GM12878 (cell line): Measurements from ENCODE around the gene CCL4. TPM values are rescaled to one million over a fixed set of nuclear protein-coding genes. Genes with fewer than 3 reads are reported as not detected.

Experiments
- ATAC-seq: fragments of 200-7000 bp; cut with Tn5 transposase; 3 replicates; pipeline ENCODE4 v1.9.1; 2020; ENCODE audit warnings: mild to moderate bottlenecking, moderate library complexity
- BruUV-seq: library from RNA; stranded (reverse); fragments of 400-500 nt; replicated peaks from 2 replicates; lab custom pipeline; 2021; lab: Mats Ljungman, UMichigan
- CTCF ChIA-PET: fragments of 300-600 bp; sonication (Branson Sonifier 250); formaldehyde crosslinking; extraction: SDS; loops from one replicate; lab custom pipeline; 2021; ENCODE audit warnings: inconsistent platforms; lab: Yijun Ruan, JAX
- POLR2A ChIA-PET: fragments of 350-600 bp; formaldehyde crosslinking; extraction: SDS; loops from one replicate; lab custom pipeline; 2021; ENCODE audit warnings: inconsistent platforms; lab: Charles Lee
- RAD21 ChIA-PET: fragments of 300-600 bp; sonication (Branson Sonifier 250); formaldehyde crosslinking; loops from one replicate; lab custom pipeline; 2023; ENCODE audit warnings: antibody characterized with exemption; ENCODE audit not compliant: unreplicated experiment; lab: Charles Lee
- SMC1A ChIA-PET: fragments of 300-600 bp; sonication (Branson Sonifier 250); formaldehyde crosslinking; loops from one replicate; lab custom pipeline; 2023; ENCODE audit not compliant: unreplicated experiment, uncharacterized antibody; lab: Charles Lee
- DNase-seq: peaks from one replicate; pipeline ENCODE4 v3.0.0-alpha.2; 2011; ENCODE audit warnings: low read depth, low spot score
- FAIRE-seq: peaks from 3 replicates; lab custom pipeline; 2011; peaks lifted over from hg19 to GRCh38; lab: Jason Lieb, UNC
- H2AFZ ChIP-seq: 2 replicates; pipeline ENCODE4 v1.6.0; 2011; ENCODE audit warnings: low read depth, low read length, control low read depth; ENCODE audit not compliant: control insufficient read depth
- H3K27ac ChIP-seq: 2 replicates; pipeline ENCODE4 v1.5.1; 2011; ENCODE audit warnings: control low read depth; ENCODE audit not compliant: control insufficient read depth, insufficient read depth
- H3K27me3 ChIP-seq, 2 experiments: replicated peaks in 1 of 2; 2 replicates each; pipeline versions ENCODE4 v1.6.0 to v1.6.1; 2011; ENCODE audit warnings: low read length in 1 of 2; ENCODE audit not compliant: control insufficient read depth in 2 of 2, insufficient read depth in 2 of 2
- H3K36me3 ChIP-seq, 2 experiments: 2 replicates each; pipeline ENCODE4 v1.5.1; 2011; ENCODE audit warnings: low read length in 1 of 2; ENCODE audit not compliant: control insufficient read depth in 2 of 2, insufficient read depth in 2 of 2
- H3K4me1 ChIP-seq: 2 replicates; pipeline ENCODE4 v1.6.1; 2011; ENCODE audit warnings: mild to moderate bottlenecking, low read length, moderate library complexity, mixed read lengths; ENCODE audit not compliant: control insufficient read depth, insufficient read depth
- H3K4me2 ChIP-seq: 2 replicates; pipeline ENCODE4 v1.6.0; 2011; ENCODE audit warnings: control low read depth; ENCODE audit not compliant: control insufficient read depth, insufficient read depth
- H3K4me3 ChIP-seq: fragments of 200-600 bp; sonication (generic); 2 replicates; pipeline ENCODE4 v1.5.1; 2016
- H3K79me2 ChIP-seq: 2 replicates; pipeline ENCODE4 v1.6.0; 2011; ENCODE audit warnings: low read length; ENCODE audit not compliant: control insufficient read depth, insufficient read depth
- H3K9ac ChIP-seq: 2 replicates; pipeline ENCODE4 v1.8.0; 2011; ENCODE audit warnings: low read length, control low read depth, mixed read lengths; ENCODE audit not compliant: control insufficient read depth, insufficient read depth
- H3K9me3 ChIP-seq: replicated peaks from 3 replicates; pipeline ENCODE4 v1.5.1; 2011; ENCODE audit warnings: mild to moderate bottlenecking, low read length; ENCODE audit not compliant: control insufficient read depth, insufficient read depth
- H4K20me1 ChIP-seq: 2 replicates; pipeline ENCODE4 v1.6.0; 2011; ENCODE audit not compliant: control insufficient read depth, insufficient read depth
- BRCA1 ChIP-seq: IDR thresholded peaks from 2 replicates; pipeline ENCODE4 v1.6.1; 2011; ENCODE audit warnings: low read depth, low read length, improper control_type of control experiment
- CREM ChIP-seq: IDR thresholded peaks from 2 replicates; pipeline ENCODE4 v1.6.1; 2014; ENCODE audit warnings: antibody characterized with exemption, low read depth
- ESRRA ChIP-seq: IDR thresholded peaks from 2 replicates; pipeline ENCODE4 v1.6.1; 2012; ENCODE audit warnings: mild to moderate bottlenecking, low read length, improper control_type of control experiment
- GATAD2B ChIP-seq: fragments of 450-650 bp; conservative IDR thresholded peaks from 2 replicates; pipeline ENCODE4 v1.6.1; 2017; ENCODE audit warnings: low read depth, mild to moderate bottlenecking, moderate library complexity
- NR2F1 ChIP-seq: fragments of 450-650 bp; conservative IDR thresholded peaks from 2 replicates; pipeline ENCODE4 v1.6.1; 2017; ENCODE audit warnings: mild to moderate bottlenecking
- RAD51 ChIP-seq: fragments of 450-650 bp; IDR thresholded peaks from 2 replicates; pipeline ENCODE4 v1.6.1; 2016; ENCODE audit warnings: moderate library complexity, mild to moderate bottlenecking, inconsistent platforms
- SMAD5 ChIP-seq: IDR thresholded peaks from 2 replicates; pipeline ENCODE4 v1.6.1; 2016; ENCODE audit warnings: antibody characterized with exemption, low read depth
- TBL1XR1 ChIP-seq: IDR thresholded peaks from 2 replicates; pipeline ENCODE4 v1.6.1; 2012; ENCODE audit warnings: low read depth, low read length, improper control_type of control experiment
- YY1 ChIP-seq: IDR thresholded peaks from 2 replicates; pipeline ENCODE4 v1.6.1; 2011; ENCODE audit warnings: low read depth, mild to moderate bottlenecking, low read length
- ZSCAN29 ChIP-seq: fragments of 450-650 bp; IDR thresholded peaks from 2 replicates; pipeline ENCODE4 v1.6.1; 2017; ENCODE audit warnings: mild to moderate bottlenecking, moderate library complexity
- WGBS: methylation state at CpG from one replicate; pipeline ENCODE4 v1.1.6; 2016; ENCODE audit warnings: low lambda C conversion rate; ENCODE audit not compliant: insufficient replicate concordance, insufficient coverage; ENCODE audit errors: missing lambda C conversion rate; 5-methylcytosine and 5-hydroxymethylcytosine counted together
- in situ Hi-C: fragments of 300-500 bp; cut with MboI; formaldehyde crosslinking; loops from 9 replicates; pipeline ENCODE4 v1.14.3; 2018; ENCODE audit warnings: mixed read lengths
- intact Hi-C: fragments of 100-400 bp; cut with micrococcal nuclease; formaldehyde crosslinking; loops from one replicate; pipeline ENCODE4 v1.14.2; 2022; ENCODE audit not compliant: unreplicated experiment
- polyA plus RNA-seq, 11 experiments: library from polyadenylated mRNA; depleted of rRNA in 4 of 11; unstranded in 6 of 11; stranded (reverse) in 5 of 11; fragments of >200 nt; fragmentation: Nextera tagmentation in 4 of 11; fragmentation: Illumina TruSeq in 1 of 11; extraction: Ambion mirVana in 4 of 11; extraction: Trizol in 1 of 11; gene quantifications; 1 replicate in 1 of 11; 2 replicates in 10 of 11; pipeline versions ENCODE4 v1.2.1 to v1.2.3, GENCODE V29; 2011 to 2016; ENCODE audit warnings: inconsistent platforms in 2 of 11, missing spikeins in 2 of 11, low read depth in 1 of 11
- total RNA-seq, 4 experiments: library from RNA; depleted of rRNA in 3 of 4; stranded (reverse); fragments of >200 nt in 3 of 4; fragmentation: Illumina TruSeq in 1 of 4; extraction: Trizol in 1 of 4; gene quantifications; 2 replicates each; pipeline versions ENCODE4 v1.2.1 to v1.2.3, GENCODE V29; 2013 to 2021
- TF ChIP-seq, protein P1 (sequence below): fragments of 450-650 bp; IDR thresholded peaks from 2 replicates; pipeline ENCODE4 v1.6.1; 2016; ENCODE audit warnings: mild to moderate bottlenecking, moderate library complexity, borderline replicate concordance
- TF ChIP-seq, protein P2 (sequence below): fragments of 450-650 bp; formaldehyde crosslinking; IDR thresholded peaks from 2 replicates; pipeline ENCODE4 v1.5.0; 2022; ENCODE audit warnings: mild to moderate bottlenecking, missing genetic modification characterization
- TF ChIP-seq, protein P3 (sequence below): fragments of 450-650 bp; IDR thresholded peaks from 2 replicates; pipeline ENCODE4 v1.6.1; 2016; ENCODE audit warnings: mild to moderate bottlenecking

The CCL4 gene
- total and polyA plus RNA-seq, 10 of the 15 experiments (the other 5 are each of a cell fraction or from before 2014, with no cell fraction given) = 18.7 to 741 (median 79.4) TPM

DNA sequence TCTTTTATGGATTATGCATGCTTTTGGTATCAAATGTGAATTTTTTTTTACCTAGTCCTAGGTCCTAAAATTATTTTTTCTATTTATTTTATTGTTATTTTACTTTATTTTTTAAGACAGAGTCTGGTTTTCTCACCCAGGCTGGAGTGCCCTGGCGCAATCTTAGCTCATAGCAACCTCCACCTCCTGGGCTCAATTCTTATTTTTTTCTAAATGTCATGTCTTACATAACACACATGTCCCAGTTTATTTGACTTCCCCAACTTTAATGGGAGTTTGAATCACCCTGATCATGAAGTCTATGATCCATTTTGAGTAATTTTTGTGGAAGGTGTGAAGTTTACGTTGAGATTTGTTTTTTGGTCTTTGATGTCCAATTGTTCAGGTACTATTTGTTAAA lies 42.8 kb upstream of the CCL4 start:
- H3K4me1 ChIP-seq = no peaks in the 10 kb centered on the region
- WGBS = 0% methylated on average over 2 of the region's 2 CpGs
- no TSS peak for BruUV-seq
- TF ChIP-seq ZSCAN29 = no peak
- TF ChIP-seq RAD51 = no peak
- TF ChIP-seq NR2F1 = no peak
- no peak for TF ChIP-seq CREM
- TF ChIP-seq, protein P1, sequence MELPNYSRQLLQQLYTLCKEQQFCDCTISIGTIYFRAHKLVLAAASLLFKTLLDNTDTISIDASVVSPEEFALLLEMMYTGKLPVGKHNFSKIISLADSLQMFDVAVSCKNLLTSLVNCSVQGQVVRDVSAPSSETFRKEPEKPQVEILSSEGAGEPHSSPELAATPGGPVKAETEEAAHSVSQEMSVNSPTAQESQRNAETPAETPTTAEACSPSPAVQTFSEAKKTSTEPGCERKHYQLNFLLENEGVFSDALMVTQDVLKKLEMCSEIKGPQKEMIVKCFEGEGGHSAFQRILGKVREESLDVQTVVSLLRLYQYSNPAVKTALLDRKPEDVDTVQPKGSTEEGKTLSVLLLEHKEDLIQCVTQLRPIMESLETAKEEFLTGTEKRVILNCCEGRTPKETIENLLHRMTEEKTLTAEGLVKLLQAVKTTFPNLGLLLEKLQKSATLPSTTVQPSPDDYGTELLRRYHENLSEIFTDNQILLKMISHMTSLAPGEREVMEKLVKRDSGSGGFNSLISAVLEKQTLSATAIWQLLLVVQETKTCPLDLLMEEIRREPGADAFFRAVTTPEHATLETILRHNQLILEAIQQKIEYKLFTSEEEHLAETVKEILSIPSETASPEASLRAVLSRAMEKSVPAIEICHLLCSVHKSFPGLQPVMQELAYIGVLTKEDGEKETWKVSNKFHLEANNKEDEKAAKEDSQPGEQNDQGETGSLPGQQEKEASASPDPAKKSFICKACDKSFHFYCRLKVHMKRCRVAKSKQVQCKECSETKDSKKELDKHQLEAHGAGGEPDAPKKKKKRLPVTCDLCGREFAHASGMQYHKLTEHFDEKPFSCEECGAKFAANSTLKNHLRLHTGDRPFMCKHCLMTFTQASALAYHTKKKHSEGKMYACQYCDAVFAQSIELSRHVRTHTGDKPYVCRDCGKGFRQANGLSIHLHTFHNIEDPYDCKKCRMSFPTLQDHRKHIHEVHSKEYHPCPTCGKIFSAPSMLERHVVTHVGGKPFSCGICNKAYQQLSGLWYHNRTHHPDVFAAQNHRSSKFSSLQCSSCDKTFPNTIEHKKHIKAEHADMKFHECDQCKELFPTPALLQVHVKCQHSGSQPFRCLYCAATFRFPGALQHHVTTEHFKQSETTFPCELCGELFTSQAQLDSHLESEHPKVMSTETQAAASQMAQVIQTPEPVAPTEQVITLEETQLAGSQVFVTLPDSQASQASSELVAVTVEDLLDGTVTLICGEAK = no peak
- TF ChIP-seq, protein P2, sequence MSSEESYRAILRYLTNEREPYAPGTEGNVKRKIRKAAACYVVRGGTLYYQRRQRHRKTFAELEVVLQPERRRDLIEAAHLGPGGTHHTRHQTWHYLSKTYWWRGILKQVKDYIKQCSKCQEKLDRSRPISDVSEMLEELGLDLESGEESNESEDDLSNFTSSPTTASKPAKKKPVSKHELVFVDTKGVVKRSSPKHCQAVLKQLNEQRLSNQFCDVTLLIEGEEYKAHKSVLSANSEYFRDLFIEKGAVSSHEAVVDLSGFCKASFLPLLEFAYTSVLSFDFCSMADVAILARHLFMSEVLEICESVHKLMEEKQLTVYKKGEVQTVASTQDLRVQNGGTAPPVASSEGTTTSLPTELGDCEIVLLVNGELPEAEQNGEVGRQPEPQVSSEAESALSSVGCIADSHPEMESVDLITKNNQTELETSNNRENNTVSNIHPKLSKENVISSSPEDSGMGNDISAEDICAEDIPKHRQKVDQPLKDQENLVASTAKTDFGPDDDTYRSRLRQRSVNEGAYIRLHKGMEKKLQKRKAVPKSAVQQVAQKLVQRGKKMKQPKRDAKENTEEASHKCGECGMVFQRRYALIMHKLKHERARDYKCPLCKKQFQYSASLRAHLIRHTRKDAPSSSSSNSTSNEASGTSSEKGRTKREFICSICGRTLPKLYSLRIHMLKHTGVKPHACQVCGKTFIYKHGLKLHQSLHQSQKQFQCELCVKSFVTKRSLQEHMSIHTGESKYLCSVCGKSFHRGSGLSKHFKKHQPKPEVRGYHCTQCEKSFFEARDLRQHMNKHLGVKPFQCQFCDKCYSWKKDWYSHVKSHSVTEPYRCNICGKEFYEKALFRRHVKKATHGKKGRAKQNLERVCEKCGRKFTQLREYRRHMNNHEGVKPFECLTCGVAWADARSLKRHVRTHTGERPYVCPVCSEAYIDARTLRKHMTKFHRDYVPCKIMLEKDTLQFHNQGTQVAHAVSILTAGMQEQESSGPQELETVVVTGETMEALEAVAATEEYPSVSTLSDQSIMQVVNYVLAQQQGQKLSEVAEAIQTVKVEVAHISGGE = no peak
- no peak for TF ChIP-seq ESRRA
- TF ChIP-seq BRCA1 = no peak
- TF ChIP-seq TBL1XR1 = no peak
- TF ChIP-seq SMAD5 = no peak
- TF ChIP-seq, protein P3, sequence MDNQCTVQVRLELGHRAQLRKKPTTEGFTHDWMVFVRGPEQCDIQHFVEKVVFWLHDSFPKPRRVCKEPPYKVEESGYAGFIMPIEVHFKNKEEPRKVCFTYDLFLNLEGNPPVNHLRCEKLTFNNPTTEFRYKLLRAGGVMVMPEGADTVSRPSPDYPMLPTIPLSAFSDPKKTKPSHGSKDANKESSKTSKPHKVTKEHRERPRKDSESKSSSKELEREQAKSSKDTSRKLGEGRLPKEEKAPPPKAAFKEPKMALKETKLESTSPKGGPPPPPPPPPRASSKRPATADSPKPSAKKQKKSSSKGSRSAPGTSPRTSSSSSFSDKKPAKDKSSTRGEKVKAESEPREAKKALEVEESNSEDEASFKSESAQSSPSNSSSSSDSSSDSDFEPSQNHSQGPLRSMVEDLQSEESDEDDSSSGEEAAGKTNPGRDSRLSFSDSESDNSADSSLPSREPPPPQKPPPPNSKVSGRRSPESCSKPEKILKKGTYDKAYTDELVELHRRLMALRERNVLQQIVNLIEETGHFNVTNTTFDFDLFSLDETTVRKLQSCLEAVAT = no peak
- TF ChIP-seq YY1 = no peak
- TF ChIP-seq GATAD2B = no peak
- TF ChIP-seq, all 136 proteins: peak for 0
- Histone ChIP-seq H3K27ac (no peak overlapping the region), H3K79me2 (no peaks in the 10 kb centered on the region), H3K9me3 (no peaks in the 10 kb centered on the region; the same call in 2 of the 3 replicates), H3K4me3 (no peak overlapping the region), H4K20me1 (no peaks in the 10 kb centered on the region), H3K27me3 (0 out of 4 replicates have a peak, but pooled peaks cover 0 to 2% of the 10 kb centered on the region in 2 experiments), H3K9ac (no peak overlapping the region), H3K36me3 (no peaks in the 10 kb centered on the region), H3K4me2 (no peak overlapping the region), H2AFZ (no peak overlapping the region)
- ATAC-seq = no peak
- CTCF ChIA-PET = no interaction called here
- FAIRE-seq = no peak
- RAD21 ChIA-PET = no interaction called here
- intact Hi-C loops (no loop called here), in situ Hi-C loops (no loop called here)
- SMC1A ChIA-PET = no interaction called here
- no peak for DNase-seq
- POLR2A ChIA-PET = no interaction called here
